Stimulated activated CD4-positive, alpha-beta T cell treated with anti-CD3 and anti-CD28 coated beads, TNF-alpha, amount 100 ng/mL, for 24 hours (primary cell): ENCODE measurements around the gene HIRA.

Experiments used
- DNase-seq, 3 experiments: peaks; one replicate each; pipeline ENCODE4 v3.0.0-alpha.2; 2020; ENCODE audit warnings: low read depth in 3 of 3

HIRA gene, protein sequence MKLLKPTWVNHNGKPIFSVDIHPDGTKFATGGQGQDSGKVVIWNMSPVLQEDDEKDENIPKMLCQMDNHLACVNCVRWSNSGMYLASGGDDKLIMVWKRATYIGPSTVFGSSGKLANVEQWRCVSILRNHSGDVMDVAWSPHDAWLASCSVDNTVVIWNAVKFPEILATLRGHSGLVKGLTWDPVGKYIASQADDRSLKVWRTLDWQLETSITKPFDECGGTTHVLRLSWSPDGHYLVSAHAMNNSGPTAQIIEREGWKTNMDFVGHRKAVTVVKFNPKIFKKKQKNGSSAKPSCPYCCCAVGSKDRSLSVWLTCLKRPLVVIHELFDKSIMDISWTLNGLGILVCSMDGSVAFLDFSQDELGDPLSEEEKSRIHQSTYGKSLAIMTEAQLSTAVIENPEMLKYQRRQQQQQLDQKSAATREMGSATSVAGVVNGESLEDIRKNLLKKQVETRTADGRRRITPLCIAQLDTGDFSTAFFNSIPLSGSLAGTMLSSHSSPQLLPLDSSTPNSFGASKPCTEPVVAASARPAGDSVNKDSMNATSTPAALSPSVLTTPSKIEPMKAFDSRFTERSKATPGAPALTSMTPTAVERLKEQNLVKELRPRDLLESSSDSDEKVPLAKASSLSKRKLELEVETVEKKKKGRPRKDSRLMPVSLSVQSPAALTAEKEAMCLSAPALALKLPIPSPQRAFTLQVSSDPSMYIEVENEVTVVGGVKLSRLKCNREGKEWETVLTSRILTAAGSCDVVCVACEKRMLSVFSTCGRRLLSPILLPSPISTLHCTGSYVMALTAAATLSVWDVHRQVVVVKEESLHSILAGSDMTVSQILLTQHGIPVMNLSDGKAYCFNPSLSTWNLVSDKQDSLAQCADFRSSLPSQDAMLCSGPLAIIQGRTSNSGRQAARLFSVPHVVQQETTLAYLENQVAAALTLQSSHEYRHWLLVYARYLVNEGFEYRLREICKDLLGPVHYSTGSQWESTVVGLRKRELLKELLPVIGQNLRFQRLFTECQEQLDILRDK

DNA sequence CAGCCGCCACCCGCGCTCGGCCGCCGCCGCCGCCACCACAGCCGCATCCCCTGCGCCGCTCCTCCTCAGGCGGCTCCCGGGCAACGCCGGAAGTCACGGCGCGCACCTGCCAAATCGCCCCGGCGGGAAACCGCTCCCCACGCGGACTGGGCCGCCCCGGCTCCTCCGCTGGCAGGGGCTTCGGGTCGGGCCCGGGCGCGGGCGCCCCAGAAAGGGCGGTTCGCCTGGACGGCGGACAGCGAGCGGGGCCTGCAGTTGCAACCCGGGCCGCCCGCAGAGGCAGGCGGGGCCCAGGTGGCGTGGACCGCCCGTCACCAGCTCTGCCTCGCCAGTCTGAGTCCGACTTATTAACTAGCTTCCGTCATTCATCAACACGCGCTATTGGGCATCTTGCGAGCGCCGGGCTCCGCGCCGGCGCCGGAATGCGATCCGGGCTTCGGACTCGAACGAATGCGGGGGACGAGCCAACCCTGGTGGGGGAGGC is at the start of gene HIRA:
HIRA (minus strand) TSS at position 85 of the 484 bp plus-strand sequence. CDS start 257 bp downstream, outside the sequence.
- DNase-seq: peak; percentile 79 to 85 (median 83)

- no peak for DNase-seq
Measured at GRCh38 chr22:19480789-19481188, 49.3 kb upstream of the HIRA start.

- DNase-seq: peak in 1 of 3 experiments; percentile 26
Measured at GRCh38 chr22:19480173-19480568, 48.6 kb upstream of the HIRA start.

DNA sequence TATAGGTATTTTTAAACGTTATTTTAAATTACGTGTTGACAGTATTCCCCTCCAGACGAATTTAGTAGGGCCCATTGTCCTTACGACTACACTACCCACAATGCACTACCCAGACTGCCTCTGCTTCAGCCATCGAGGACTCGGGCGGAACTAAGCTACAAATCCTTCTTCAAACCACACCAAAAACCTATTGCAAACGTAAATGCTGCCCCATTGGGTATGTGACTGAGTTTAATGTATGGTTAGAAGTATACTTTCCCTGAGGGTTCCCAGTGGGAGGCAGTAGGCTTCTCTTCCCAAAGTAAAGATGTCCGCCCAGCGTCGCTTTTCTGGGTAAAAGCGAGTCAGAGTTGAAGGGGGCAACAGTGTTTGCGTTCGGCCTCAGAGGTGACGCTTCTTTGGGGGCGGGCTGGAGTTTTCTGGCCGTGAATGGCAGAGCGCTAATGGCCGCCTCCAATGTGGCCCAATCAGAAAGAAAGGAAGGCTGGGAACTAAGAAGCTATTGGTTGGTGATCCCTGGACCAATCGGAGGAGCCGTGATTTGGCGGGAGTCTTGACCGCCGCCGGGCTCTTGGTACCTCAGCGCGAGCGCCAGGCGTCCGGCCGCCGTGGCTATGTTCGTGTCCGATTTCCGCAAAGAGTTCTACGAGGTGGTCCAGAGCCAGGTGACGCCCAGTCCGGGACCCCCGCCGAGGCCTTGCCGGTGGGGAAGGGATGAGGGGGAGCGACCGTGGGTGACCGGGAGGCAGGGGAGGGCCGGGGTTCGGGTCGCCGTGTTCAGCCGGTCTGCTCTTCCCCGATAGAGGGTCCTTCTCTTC is 48.0 kb upstream of the HIRA start, which contains the start of gene CDC45:
CDC45 (plus strand) TSS at position 566 of the 818 bp plus-strand sequence; CDS start at position 615, 49 bp downstream.
- peak; percentile 89 to 93 (median 92) for DNase-seq

- peak; percentile 57 to 77 (median 61) for DNase-seq
Measured at GRCh38 chr22:19478901-19479354, 47.4 kb upstream of the HIRA start, which contains the start of gene UFD1. TSS of gene UFD1 (minus strand) at chr22:19479193. CDS start at chr22:19479085, 108 bp downstream.

DNA sequence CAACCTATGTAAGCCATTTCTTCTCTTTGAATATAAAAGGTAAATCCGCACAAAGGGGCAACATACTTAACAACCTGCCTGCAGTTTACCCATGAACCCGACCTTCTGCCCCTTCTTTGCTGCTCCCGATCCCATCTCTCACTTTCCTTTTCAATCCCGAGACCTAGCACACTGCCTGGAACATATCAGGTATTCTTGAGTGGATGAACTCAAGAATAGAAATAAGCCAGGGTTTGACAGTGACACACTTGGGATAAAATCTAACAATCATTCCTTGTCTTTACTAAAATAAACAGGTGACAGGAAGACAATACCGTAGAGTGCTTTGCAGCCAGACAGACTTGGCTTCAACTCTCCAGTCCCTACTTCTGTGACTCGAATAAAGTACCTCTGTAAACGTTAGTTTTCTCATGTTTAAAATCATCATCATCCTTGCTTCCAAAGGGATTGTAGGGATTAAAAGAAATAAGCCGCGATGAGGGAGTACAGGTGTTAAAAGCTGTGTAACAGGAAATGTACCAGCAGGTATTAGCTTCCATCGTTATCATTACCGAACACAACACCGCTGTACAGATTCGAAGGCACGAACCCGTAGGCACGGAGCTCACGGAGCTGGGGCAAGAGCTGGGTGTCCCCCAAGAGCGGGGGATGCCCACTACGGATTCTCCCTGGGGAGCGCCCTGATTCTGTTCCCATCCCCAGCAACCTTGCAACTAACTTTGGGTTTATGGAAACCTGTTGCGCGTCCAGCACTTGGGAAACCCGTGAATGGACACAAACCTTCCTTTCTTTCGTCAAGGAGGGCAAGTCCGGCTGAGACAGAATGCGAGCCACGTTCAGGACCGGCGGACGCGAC is 46.7 kb upstream of the HIRA start:
- no peak for DNase-seq

- no peak for DNase-seq
Measured at GRCh38 chr22:19477321-19478044, 46.0 kb upstream of the HIRA start.

GRCh38 chr22:19476023-19476422 is 44.5 kb upstream of the HIRA start:
- DNase-seq: no peak

- no peak for DNase-seq
Measured at GRCh38 chr22:19473578-19473977, 42.0 kb upstream of the HIRA start.

DNA sequence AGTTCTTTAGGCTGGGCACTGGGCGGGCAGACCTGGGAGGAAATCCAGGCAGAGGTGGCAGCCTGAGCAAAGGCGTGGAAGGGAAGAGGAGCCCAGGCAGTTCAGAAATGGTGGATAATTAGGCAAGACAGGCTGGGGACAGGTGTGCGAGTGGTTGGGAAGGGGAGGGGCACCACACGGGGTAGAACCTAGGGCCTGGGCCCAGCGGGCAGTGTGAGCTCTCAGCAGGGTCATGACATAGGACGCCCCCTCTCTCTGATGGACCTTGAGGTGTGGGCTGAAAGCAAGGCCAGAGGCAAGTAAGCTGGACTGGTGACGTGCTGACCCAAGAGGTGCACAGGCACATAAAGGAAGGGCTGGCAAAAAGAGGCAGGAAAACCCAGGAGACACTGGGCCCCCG is 40.7 kb upstream of the HIRA start:
- DNase-seq: no peak

DNA sequence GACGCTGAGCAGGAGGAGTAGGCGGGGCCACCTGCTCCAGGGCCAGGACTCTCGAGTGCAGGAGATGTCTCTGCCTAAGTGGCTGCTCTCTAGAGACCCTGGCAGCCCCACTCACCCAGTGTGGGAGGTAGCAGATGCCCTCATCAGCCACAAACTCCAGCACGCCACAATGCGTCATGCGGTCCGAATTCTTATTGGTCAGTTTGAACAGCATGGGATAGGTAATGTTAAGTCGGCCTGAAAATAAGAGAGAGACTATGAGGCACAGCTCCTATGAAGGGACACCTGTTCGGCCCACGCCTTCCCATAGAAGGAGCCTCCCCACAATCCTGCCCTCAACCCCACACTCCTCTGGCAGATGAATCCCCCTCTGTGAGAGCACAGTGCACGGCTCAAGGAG is 40.0 kb upstream of the HIRA start:
- no peak for DNase-seq

GRCh38 chr22:19470010-19470409 is 38.5 kb upstream of the HIRA start:
- no peak for DNase-seq

DNA sequence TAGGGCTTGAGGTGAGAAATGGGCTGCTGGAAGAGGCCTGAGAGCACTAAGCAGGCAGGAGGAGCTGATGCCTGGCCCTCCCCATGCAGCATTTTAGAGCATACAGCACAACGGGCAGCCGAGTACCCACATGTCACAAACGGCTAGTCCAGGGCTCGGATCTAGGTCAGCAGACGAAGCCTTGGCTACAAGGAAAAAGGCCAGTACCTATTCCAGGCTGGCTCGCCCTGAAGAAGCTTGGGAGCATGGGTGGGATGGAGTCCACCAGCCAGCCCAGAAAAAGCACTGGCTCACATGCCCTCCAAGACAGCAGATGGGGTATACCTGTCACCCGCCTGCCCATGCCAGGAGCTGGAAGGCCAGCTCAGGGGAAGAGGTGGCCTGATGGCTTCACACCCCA is 37.9 kb upstream of the HIRA start:
- no peak for DNase-seq

- no peak for DNase-seq
Measured at GRCh38 chr22:19467912-19468311, 36.4 kb upstream of the HIRA start.

- no peak for DNase-seq
Measured at GRCh38 chr22:19466848-19467752, 35.6 kb upstream of the HIRA start.

GRCh38 chr22:19466126-19466716 is 34.7 kb upstream of the HIRA start:
- no peak for DNase-seq

GRCh38 chr22:19464975-19465374 is 33.4 kb upstream of the HIRA start:
- no peak for DNase-seq

- no peak for DNase-seq
Measured at GRCh38 chr22:19464546-19464945, 33.0 kb upstream of the HIRA start.
